Measurements from ENCODE around the gene SPHK2. TPM values are rescaled to one million over a fixed set of nuclear protein-coding genes. Genes with fewer than 3 reads are reported as not detected.
A peak's percentile ranks its signal among the peaks of the same experiment; 100 is the strongest.
"Not testable (repeated sequence)": the region's sequence is repeated elsewhere in the genome, so short reads cannot be mapped to it uniquely, and the experiment has no call there.

Gene SPHK2
- total RNA-seq, 3 donors from 2014 or later, result 39.8 to 43.1 (median 40.6) TPM

- no peak for DNase-seq
- H3K4me1 Mint-ChIP-seq (ENCODE audit: low read depth), result peaks cover 29% of the 10 kb centered on the region
- no peak for ATAC-seq
- no peak overlapping the region for H3K4me3 Mint-ChIP-seq
- peaks cover 12% of the 10 kb centered on the region for H3K36me3 Mint-ChIP-seq (ENCODE audit: insufficient read depth)
- no peaks in the 10 kb centered on the region for H3K9me3 Mint-ChIP-seq
- no peaks in the 10 kb centered on the region for H3K27me3 Mint-ChIP-seq (ENCODE audit: low read depth)
Measured at GRCh38 chr19:48625891-48626327, 6.6 kb downstream of the SPHK2 start.

- Mint-ChIP-seq H3K4me1 (ENCODE audit: low read depth) (peaks cover 28% of the 10 kb centered on the region), H3K36me3 (ENCODE audit: insufficient read depth) (peaks cover 10% of the 10 kb centered on the region), H3K4me3 (no peak overlapping the region), H3K9me3 (no peaks in the 10 kb centered on the region), H3K27me3 (ENCODE audit: low read depth) (no peaks in the 10 kb centered on the region)
- ATAC-seq, result peak; percentile 15 to 22
- no peak for DNase-seq
Measured at GRCh38 chr19:48627201-48627864, 8.0 kb downstream of the SPHK2 start.

- Mint-ChIP-seq H3K27me3 (ENCODE audit: low read depth) (no peaks in the 10 kb centered on the region), H3K36me3 (ENCODE audit: insufficient read depth) (peaks cover 13% of the 10 kb centered on the region), H3K4me3 (no peak overlapping the region), H3K9me3 (no peaks in the 10 kb centered on the region), H3K4me1 (ENCODE audit: low read depth) (peaks cover 31% of the 10 kb centered on the region)
- no peak for DNase-seq
- no peak for ATAC-seq
Measured at GRCh38 chr19:48627865-48628314, 8.6 kb downstream of the SPHK2 start.

- Mint-ChIP-seq H3K4me1 (ENCODE audit: low read depth) (peaks cover 31% of the 10 kb centered on the region), H3K4me3 (no peak overlapping the region), H3K36me3 (ENCODE audit: insufficient read depth) (peaks cover 12% of the 10 kb centered on the region), H3K9me3 (no peaks in the 10 kb centered on the region), H3K27me3 (ENCODE audit: low read depth) (no peaks in the 10 kb centered on the region)
- DNase-seq, result no peak
- ATAC-seq, result no peak
Measured at GRCh38 chr19:48628486-48629296, 9.4 kb downstream of the SPHK2 start.

GRCh38 chr19:48629297-48629598 lies 9.9 kb downstream of the SPHK2 start:
- H3K4me1 Mint-ChIP-seq (ENCODE audit: low read depth), result peaks cover 31% of the 10 kb centered on the region
- no peaks in the 10 kb centered on the region for H3K9me3 Mint-ChIP-seq
- DNase-seq, result no peak
- H3K27me3 Mint-ChIP-seq (ENCODE audit: low read depth), result no peaks in the 10 kb centered on the region
- H3K36me3 Mint-ChIP-seq (ENCODE audit: insufficient read depth), result peaks cover 10% of the 10 kb centered on the region
- ATAC-seq, result no peak
- H3K4me3 Mint-ChIP-seq, result no peak overlapping the region

- Mint-ChIP-seq H3K27me3 (ENCODE audit: low read depth) (no peaks in the 10 kb centered on the region), H3K36me3 (ENCODE audit: insufficient read depth) (peaks cover 10% of the 10 kb centered on the region), H3K4me3 (no peak overlapping the region), H3K4me1 (ENCODE audit: low read depth) (peaks cover 35% of the 10 kb centered on the region), H3K9me3 (no peaks in the 10 kb centered on the region)
- no peak for DNase-seq
- ATAC-seq, result no peak
Measured at GRCh38 chr19:48629599-48630295, 10.4 kb downstream of the SPHK2 start.

- DNase-seq, result no peak
- Mint-ChIP-seq H3K27me3 (ENCODE audit: low read depth) (no peaks in the 10 kb centered on the region), H3K4me1 (ENCODE audit: low read depth) (peaks cover 35% of the 10 kb centered on the region), H3K9me3 (no peaks in the 10 kb centered on the region), H3K36me3 (ENCODE audit: insufficient read depth) (peaks cover 10% of the 10 kb centered on the region), H3K4me3 (no peak overlapping the region)
- no peak for ATAC-seq
Measured at GRCh38 chr19:48630296-48631063, 11.2 kb downstream of the SPHK2 start.

- H3K36me3 Mint-ChIP-seq (ENCODE audit: insufficient read depth), result peaks cover 10% of the 10 kb centered on the region
- no peak overlapping the region for H3K4me3 Mint-ChIP-seq
- ATAC-seq (no peak), DNase-seq (no peak)
- no peaks in the 10 kb centered on the region for H3K9me3 Mint-ChIP-seq
- H3K4me1 Mint-ChIP-seq (ENCODE audit: low read depth), result peaks cover 39% of the 10 kb centered on the region
- no peaks in the 10 kb centered on the region for H3K27me3 Mint-ChIP-seq (ENCODE audit: low read depth)
Measured at GRCh38 chr19:48631225-48631624, 11.9 kb downstream of the SPHK2 start.

GRCh38 chr19:48632286-48632685 lies 13.0 kb downstream of the SPHK2 start:
- peaks cover 35% of the 10 kb centered on the region for H3K4me1 Mint-ChIP-seq (ENCODE audit: low read depth)
- not testable (repeated sequence) for ATAC-seq; H3K36me3 Mint-ChIP-seq (ENCODE audit: insufficient read depth); DNase-seq; H3K4me3 Mint-ChIP-seq; H3K9me3 Mint-ChIP-seq; H3K27me3 Mint-ChIP-seq (ENCODE audit: low read depth)

- Mint-ChIP-seq H3K36me3 (ENCODE audit: insufficient read depth) (peaks cover 10% of the 10 kb centered on the region), H3K27me3 (ENCODE audit: low read depth) (no peaks in the 10 kb centered on the region), H3K4me3 (no peak overlapping the region), H3K9me3 (no peaks in the 10 kb centered on the region), H3K4me1 (ENCODE audit: low read depth) (peaks cover 37% of the 10 kb centered on the region)
- DNase-seq, result no peak
- ATAC-seq, result no peak
Measured at GRCh38 chr19:48632692-48633147, 13.4 kb downstream of the SPHK2 start.

- Mint-ChIP-seq H3K27me3 (ENCODE audit: low read depth) (no peaks in the 10 kb centered on the region), H3K4me3 (peak overlapping the region; percentile 37), H3K36me3 (ENCODE audit: insufficient read depth) (peaks cover 11% of the 10 kb centered on the region), H3K4me1 (ENCODE audit: low read depth) (peaks cover 43% of the 10 kb centered on the region), H3K9me3 (no peaks in the 10 kb centered on the region)
- ATAC-seq (no peak), DNase-seq (no peak)
Measured at GRCh38 chr19:48633148-48634035, 14.1 kb downstream of the SPHK2 start.

- peaks cover 46% of the 10 kb centered on the region for H3K4me1 Mint-ChIP-seq (ENCODE audit: low read depth)
- ATAC-seq, result no peak
- peaks cover 14% of the 10 kb centered on the region for H3K36me3 Mint-ChIP-seq (ENCODE audit: insufficient read depth)
Measured at GRCh38 chr19:48634036-48634342, 14.7 kb downstream of the SPHK2 start.

GRCh38 chr19:48634424-48635262 lies 15.3 kb downstream of the SPHK2 start:
- H3K36me3 Mint-ChIP-seq (ENCODE audit: insufficient read depth), result peaks cover 12% of the 10 kb centered on the region
- H3K4me1 Mint-ChIP-seq (ENCODE audit: low read depth), result peaks cover 51% of the 10 kb centered on the region
- ATAC-seq (peak; percentile 36 to 39), DNase-seq (peak; percentile 90)
- peak overlapping the region; percentile 77 for H3K4me3 Mint-ChIP-seq
- no peaks in the 10 kb centered on the region for H3K27me3 Mint-ChIP-seq (ENCODE audit: low read depth)
- no peaks in the 10 kb centered on the region for H3K9me3 Mint-ChIP-seq

More at GRCh38 chr19:48634036-48634342, 14.7 kb downstream of the SPHK2 start:
- Mint-ChIP-seq H3K27me3 (ENCODE audit: low read depth) (no peaks in the 10 kb centered on the region), H3K9me3 (no peaks in the 10 kb centered on the region), H3K4me3 (peak overlapping the region; percentile 77)
- DNase-seq, result no peak
